Suprapubic skin (tissue), 4 donors: Measurements from ENCODE around the gene AKAP13. TPM values are rescaled to one million over a fixed set of nuclear protein-coding genes. Genes with fewer than 3 reads are reported as not detected.
"Not testable (repeated sequence)": the region's sequence is repeated elsewhere in the genome, so short reads cannot be mapped to it uniquely, and the experiment has no call there.

Source experiments
- DNase-seq, 2 donors: peaks; one replicate each; pipeline ENCODE4 v3.0.0-alpha.2; 2019; ENCODE audit warnings: low spot score in 2 of 2
- H3K27ac ChIP-seq: fragments of 200-600 bp; sonication (generic); one replicate; pipeline ENCODE4 v1.5.1; 2019
- H3K27me3 ChIP-seq: fragments of 200-600 bp; sonication (generic); one replicate; pipeline ENCODE4 v1.5.1; 2019
- H3K36me3 ChIP-seq: fragments of 200-600 bp; sonication (generic); one replicate; pipeline ENCODE4 v1.5.1; 2019
- H3K4me1 ChIP-seq: fragments of 200-600 bp; sonication (generic); one replicate; pipeline ENCODE4 v1.5.1; 2019
- H3K4me3 ChIP-seq: fragments of 200-600 bp; sonication (generic); one replicate; pipeline ENCODE4 v1.5.1; 2019; ENCODE audit warnings: mild to moderate bottlenecking
- H3K9me3 ChIP-seq: fragments of 200-600 bp; sonication (generic); one replicate; pipeline ENCODE4 v1.5.1; 2019
- EP300 ChIP-seq: sonication (generic); formaldehyde crosslinking; IDR thresholded peaks from one replicate; pipeline ENCODE4 v1.6.1; 2017; ENCODE audit warnings: antibody characterized with exemption
- POLR2A ChIP-seq, 2 donors: fragments of 450-650 bp; IDR thresholded peaks; one replicate each; pipeline ENCODE4 v1.6.1; 2017; ENCODE audit warnings: antibody characterized with exemption in 2 of 2, mild to moderate bottlenecking in 2 of 2, moderate library complexity in 2 of 2
- POLR2AphosphoS5 ChIP-seq, 3 donors: sonication (generic); formaldehyde crosslinking; IDR thresholded peaks; one replicate each; pipeline ENCODE4 v1.6.1; 2017; ENCODE audit warnings: antibody characterized with exemption in 3 of 3
- WGBS: methylation state at CpG from one replicate; pipeline ENCODE4 v1.1.5; 2018; 5-methylcytosine and 5-hydroxymethylcytosine counted together
- total RNA-seq, 4 donors: library from RNA; depleted of rRNA; stranded (reverse); fragments of >200 nt; gene quantifications; one replicate each; pipeline ENCODE4 v1.1.0, GENCODE V29; 2016
- TF ChIP-seq, protein P1 (sequence below), 2 donors: fragments of 200-600 bp in 1 of 2; fragments of 450-650 bp in 1 of 2; sonication (generic) in 1 of 2; IDR thresholded peaks; one replicate each; pipeline ENCODE4 v1.5.1; 2016 to 2019; ENCODE audit warnings: antibody characterized with exemption in 2 of 2, mild to moderate bottlenecking in 1 of 2, moderate library complexity in 1 of 2

Gene AKAP13
- total RNA-seq, 4 donors from 2014 or later = 124 to 249 (median 163) TPM

DNA sequence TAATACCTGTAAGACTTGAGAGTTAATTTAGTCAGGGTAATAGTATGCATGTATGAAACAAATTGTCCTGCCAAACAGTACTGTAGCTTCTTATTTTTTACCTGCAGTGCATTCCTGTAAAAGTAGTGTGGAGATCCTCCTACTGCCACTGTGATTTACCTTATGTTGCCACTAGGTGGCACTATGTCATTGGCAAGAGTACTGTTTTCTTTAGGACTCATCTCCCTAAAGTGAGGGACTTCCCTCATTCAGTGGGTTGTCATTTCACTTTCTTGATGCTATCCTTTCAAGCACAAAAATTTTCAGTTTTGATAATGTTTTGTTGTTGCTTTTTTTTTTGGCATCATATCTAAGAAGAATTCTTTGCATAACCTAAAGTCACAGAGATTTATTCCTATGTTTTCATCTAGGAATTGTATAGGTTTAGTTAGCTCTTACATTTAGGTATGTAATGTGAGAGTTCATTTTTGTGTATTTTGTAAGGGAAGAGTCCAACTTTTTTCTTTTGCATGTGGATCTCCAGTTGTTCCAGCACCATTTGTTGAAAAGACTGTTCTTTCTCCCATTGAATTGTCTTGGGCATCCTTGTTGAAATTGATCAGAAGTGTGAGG, 105.7 kb downstream of the AKAP13 start:
- TF ChIP-seq, protein P1, sequence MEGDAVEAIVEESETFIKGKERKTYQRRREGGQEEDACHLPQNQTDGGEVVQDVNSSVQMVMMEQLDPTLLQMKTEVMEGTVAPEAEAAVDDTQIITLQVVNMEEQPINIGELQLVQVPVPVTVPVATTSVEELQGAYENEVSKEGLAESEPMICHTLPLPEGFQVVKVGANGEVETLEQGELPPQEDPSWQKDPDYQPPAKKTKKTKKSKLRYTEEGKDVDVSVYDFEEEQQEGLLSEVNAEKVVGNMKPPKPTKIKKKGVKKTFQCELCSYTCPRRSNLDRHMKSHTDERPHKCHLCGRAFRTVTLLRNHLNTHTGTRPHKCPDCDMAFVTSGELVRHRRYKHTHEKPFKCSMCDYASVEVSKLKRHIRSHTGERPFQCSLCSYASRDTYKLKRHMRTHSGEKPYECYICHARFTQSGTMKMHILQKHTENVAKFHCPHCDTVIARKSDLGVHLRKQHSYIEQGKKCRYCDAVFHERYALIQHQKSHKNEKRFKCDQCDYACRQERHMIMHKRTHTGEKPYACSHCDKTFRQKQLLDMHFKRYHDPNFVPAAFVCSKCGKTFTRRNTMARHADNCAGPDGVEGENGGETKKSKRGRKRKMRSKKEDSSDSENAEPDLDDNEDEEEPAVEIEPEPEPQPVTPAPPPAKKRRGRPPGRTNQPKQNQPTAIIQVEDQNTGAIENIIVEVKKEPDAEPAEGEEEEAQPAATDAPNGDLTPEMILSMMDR (IDR thresholded peaks at IDR 0.05) = peak; percentile 54 to 78
- TF ChIP-seq POLR2AphosphoS5 (IDR thresholded peaks at IDR 0.05) = no peak
- H3K4me1 ChIP-seq = peaks cover 58% of the 10 kb centered on the region
- DNase-seq = no peak
- H3K36me3 ChIP-seq = peaks cover 5% of the 10 kb centered on the region
- no peaks in the 10 kb centered on the region for H3K9me3 ChIP-seq
- H3K27ac ChIP-seq = no peak overlapping the region
- no peak overlapping the region for H3K4me3 ChIP-seq
- no peaks in the 10 kb centered on the region for H3K27me3 ChIP-seq

DNA sequence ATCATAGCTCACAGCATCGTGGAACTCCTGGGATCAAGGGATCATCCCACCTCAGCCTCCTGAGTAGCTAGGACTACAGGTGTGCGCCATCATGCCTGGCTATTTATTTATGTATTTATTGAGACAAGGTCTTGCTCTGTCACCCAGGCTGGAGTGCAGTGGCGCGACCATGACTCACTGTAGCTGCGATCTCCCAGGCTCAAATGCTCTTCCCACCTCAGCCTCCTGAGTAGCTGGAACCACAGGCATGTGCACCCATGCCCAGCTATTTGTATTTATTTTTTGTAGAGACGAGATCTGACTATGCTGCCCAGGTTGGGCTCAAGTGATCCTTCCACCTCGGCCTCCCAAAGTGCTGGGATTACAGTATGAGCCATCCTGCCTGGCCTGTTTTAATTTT, 107.4 kb downstream of the AKAP13 start:
- not testable (repeated sequence) for H3K4me3 ChIP-seq, H3K27ac ChIP-seq, H3K9me3 ChIP-seq, DNase-seq, H3K27me3 ChIP-seq, H3K36me3 ChIP-seq
- peaks cover 46% of the 10 kb centered on the region for H3K4me1 ChIP-seq
- 86% methylated on average over 7 of the region's 7 CpGs for WGBS

DNA sequence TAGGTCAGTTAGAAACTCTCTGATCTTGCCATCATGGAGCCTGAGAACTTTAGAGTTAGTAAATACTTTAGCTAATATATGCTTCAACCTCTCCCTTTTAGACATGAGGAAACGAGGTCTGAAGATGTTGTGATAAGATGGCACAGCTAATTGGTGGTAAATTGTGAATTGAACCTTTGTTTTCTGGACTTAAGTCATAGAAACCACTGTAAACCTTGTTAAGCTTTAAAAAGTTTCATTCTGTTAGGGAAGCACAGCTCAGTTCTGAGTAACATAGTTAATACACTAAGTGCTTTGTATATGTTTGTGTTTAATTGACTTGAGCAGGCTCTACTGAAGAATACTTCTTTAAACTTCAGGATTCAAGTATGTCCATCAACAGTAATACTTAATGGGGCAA, 108.6 kb downstream of the AKAP13 start:
- TF ChIP-seq EP300 (no peak), POLR2A (IDR thresholded peaks at IDR 0.05) (no peak), POLR2AphosphoS5 (IDR thresholded peaks at IDR 0.05) (no peak)
- TF ChIP-seq, protein P1 (IDR thresholded peaks at IDR 0.05) = no peak
- H3K36me3 ChIP-seq = peaks cover 5% of the 10 kb centered on the region
- no peaks in the 10 kb centered on the region for H3K27me3 ChIP-seq
- H3K27ac ChIP-seq = no peak overlapping the region
- peaks cover 47% of the 10 kb centered on the region for H3K4me1 ChIP-seq
- no peaks in the 10 kb centered on the region for H3K9me3 ChIP-seq
- WGBS = 37% methylated on average over 1 of the region's 1 CpG
- no peak overlapping the region for H3K4me3 ChIP-seq
- no peak for DNase-seq

DNA sequence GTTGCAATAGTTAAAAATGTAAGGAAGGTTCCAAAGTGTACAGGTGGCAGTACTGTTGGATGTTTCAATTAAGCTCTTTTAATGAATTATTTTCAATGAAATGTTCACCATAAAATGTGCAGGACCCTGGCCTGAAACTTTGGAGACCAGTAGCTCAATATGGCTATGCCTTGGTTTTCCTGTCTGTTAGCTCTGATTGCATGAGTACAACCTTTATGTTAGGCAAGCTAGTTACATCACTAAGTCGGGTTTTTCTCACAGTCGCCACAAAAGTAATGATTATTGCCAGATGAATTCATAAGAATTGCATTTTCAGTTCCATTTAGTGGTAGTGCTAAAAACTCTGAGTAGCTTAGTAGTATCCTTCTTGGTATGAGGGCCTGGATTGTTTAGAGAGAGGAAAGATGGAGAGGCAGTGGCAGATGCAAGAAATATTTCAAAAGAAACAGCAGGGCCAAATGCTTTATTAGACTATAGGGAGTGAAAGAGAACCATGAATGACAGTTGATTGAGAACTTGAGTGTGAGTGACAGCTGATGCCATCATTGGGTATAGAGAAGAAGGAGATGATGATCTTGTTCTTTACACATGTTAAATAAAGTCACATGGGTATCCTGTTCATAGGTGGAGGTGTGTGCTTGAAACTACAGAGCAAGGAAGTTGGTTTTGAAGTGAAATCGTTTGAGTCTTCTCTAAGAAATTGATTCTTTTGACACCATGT, 109.5 kb downstream of the AKAP13 start:
- Histone ChIP-seq H3K4me1 (peaks cover 48% of the 10 kb centered on the region), H3K4me3 (no peak overlapping the region), H3K36me3 (peaks cover 5% of the 10 kb centered on the region), H3K9me3 (no peaks in the 10 kb centered on the region), H3K27me3 (no peaks in the 10 kb centered on the region), H3K27ac (no peak overlapping the region)
- TF ChIP-seq POLR2AphosphoS5 (IDR thresholded peaks at IDR 0.05) = no peak
- no peak for TF ChIP-seq POLR2A (IDR thresholded peaks at IDR 0.05)
- TF ChIP-seq EP300 = no peak
- TF ChIP-seq, protein P1 (IDR thresholded peaks at IDR 0.05) = no peak
- no peak for DNase-seq
- WGBS = 73% methylated on average over 3 of the region's 3 CpGs

DNA sequence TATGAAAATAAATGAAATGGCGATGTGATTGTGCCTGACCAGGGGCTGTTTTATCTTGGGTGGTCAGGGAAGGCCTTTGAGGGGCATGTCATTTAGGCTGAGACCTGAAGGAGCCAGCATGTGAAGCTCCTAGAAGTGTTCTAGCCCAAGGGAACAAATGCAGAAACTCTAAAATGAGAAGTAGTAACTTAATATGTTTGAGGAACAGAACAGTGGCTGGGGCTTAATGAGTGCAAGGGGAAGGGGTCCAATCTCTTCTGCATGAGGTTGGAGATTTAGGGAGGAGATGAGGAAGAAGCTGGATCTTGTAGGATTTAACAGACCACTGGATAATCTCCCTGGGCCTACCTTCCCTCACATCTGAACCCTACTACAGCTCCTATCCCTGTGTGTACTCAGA, 110.5 kb downstream of the AKAP13 start:
- TF ChIP-seq POLR2AphosphoS5 (IDR thresholded peaks at IDR 0.05) (no peak), EP300 (no peak), POLR2A (IDR thresholded peaks at IDR 0.05) (no peak)
- TF ChIP-seq, protein P1 (IDR thresholded peaks at IDR 0.05) = no peak
- no peak for DNase-seq
- no peaks in the 10 kb centered on the region for H3K9me3 ChIP-seq
- H3K36me3 ChIP-seq = peaks cover 5% of the 10 kb centered on the region
- H3K4me1 ChIP-seq = peaks cover 56% of the 10 kb centered on the region
- H3K27me3 ChIP-seq = no peaks in the 10 kb centered on the region
- H3K27ac ChIP-seq = no peak overlapping the region
- no peak overlapping the region for H3K4me3 ChIP-seq
- WGBS = 92% methylated on average over 1 of the region's 1 CpG
